ENCODE results near the gene MRTO4. TPM values are rescaled to one million over a fixed set of nuclear protein-coding genes. Genes with fewer than 3 reads are reported as not detected.

The MRTO4 gene
- total RNA-seq, 1 experiment from 2014 or later = 79.3 TPM

DNA sequence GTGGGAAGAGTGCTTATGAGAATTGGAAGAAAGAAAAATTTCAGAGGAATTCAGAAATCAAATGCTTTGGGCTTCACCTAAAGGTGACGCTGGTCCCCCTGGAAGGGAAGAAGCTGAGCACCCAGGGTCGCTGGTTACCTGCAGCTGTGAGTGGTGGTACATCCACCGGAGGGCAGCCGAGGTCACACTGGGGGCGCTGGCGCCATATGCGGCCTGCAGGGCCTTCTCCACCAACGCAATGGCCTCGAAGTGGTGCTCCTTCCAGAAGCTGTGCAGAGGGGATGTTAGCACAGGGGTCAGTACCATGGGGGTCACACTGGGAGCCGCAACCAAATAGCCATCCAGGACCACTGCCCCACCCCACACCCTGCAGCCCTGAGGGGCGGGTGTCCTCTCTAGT is 54.3 kb downstream of the MRTO4 start:
- H3K4me3 ChIP-seq (replicated peaks in 1 of 2; ENCODE audit: low read depth in 1 of 2, low read length in 2 of 2) = no peak overlapping the region
- ATAC-seq (no peak), DNase-seq (ENCODE audit: low read depth, low spot score) (no peak)
- peaks cover 21% of the 10 kb centered on the region for H3K79me2 ChIP-seq (ENCODE audit: insufficient read depth, low read length)
- ChIA-PET CTCF (no interaction called here), POLR2A (no interaction called here), RAD21 (ENCODE audit: low non-redundant PET in 1 of 2, low total read pairs in 2 of 2, uncharacterized antibody in 2 of 2, unreplicated experiment in 2 of 2) (no interaction called here)
- H3K27me3 ChIP-seq (ENCODE audit: insufficient read depth, low read length) = no peaks in the 10 kb centered on the region
- no peaks in the 10 kb centered on the region for H3K9me3 ChIP-seq (ENCODE audit: control insufficient read depth in 1 of 2, insufficient read depth in 1 of 2, low read depth in 1 of 2, low read length in 2 of 2)
- no peak overlapping the region for H3K4me2 ChIP-seq (ENCODE audit: low read length)
- H3K36me3 ChIP-seq (ENCODE audit: control insufficient read depth in 1 of 2, insufficient read depth in 2 of 2, low read length in 2 of 2) = peaks cover 30 to 34% of the 10 kb centered on the region in 2 experiments
- no TSS peak for BruUV-seq (replicated peaks)
- intact Hi-C loops (cut with micrococcal nuclease) = no loop called here
- no peak for TF ChIP-seq EGR1 (IDR thresholded peaks at IDR 0.05; ENCODE audit: low read depth)
- TF ChIP-seq RAD21 (IDR thresholded peaks at IDR 0.05; ENCODE audit: low read depth) = no peak
- no peak for TF ChIP-seq FOSL1 (IDR thresholded peaks at IDR 0.05; ENCODE audit: low read depth)
- TF ChIP-seq CEBPB (IDR thresholded peaks at IDR 0.05; ENCODE audit: low read depth) = no peak
- TF ChIP-seq POLR2A (IDR thresholded peaks at IDR 0.05; ENCODE audit: borderline replicate concordance, extremely low read depth, insufficient read depth, insufficient read length) = no peak
- no peak for TF ChIP-seq EZH2phosphoT487 (IDR thresholded peaks at IDR 0.05; ENCODE audit: borderline replicate concordance)
- no peak for TF ChIP-seq YY1 (IDR thresholded peaks at IDR 0.05; ENCODE audit: extremely low read depth, insufficient replicate concordance, low read depth, low read length)
- TF ChIP-seq ELF1 (IDR thresholded peaks at IDR 0.05; ENCODE audit: borderline replicate concordance, low read depth) = no peak
- no peak for TF ChIP-seq SRF (IDR thresholded peaks at IDR 0.05; ENCODE audit: low read depth)
- H2AFZ ChIP-seq (ENCODE audit: low read depth, low read length, poor library complexity, severe bottlenecking) = no peak overlapping the region
- no peak overlapping the region for H3K9ac ChIP-seq (ENCODE audit: low read length)
- H3K27ac ChIP-seq (ENCODE audit: low read depth, low read length) = no peak overlapping the region
- H3K4me1 ChIP-seq (ENCODE audit: control insufficient read depth in 1 of 2, insufficient read depth in 2 of 2, low read length in 2 of 2) = peaks cover 4% of the 10 kb centered on the region in 2 experiments; a peak in 3 of 4 replicates
- no peaks in the 10 kb centered on the region for H3K9me2 ChIP-seq (ENCODE audit: insufficient read depth)
- no peaks in the 10 kb centered on the region for H4K20me1 ChIP-seq (ENCODE audit: insufficient read depth)

DNA sequence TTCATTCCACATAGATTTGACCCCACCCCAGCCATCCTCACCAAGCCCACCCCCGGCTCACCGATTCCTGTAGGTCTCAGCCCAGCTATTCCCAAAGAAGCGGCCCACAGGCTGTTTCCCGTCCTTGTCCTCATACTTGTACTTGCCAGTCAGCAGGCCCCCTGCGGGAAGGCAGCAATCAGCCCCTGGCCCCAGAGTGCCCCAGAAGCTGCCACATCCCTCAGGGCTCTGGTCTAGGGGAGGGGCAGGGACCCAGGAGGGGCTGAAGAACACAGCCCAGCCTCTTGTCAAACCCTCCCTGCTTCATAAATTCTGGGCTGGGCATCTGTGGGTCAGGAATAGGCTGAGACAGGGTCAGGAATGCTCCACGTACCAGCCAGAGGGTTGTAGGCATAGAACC is 55.3 kb downstream of the MRTO4 start:
- RAD21 ChIA-PET (ENCODE audit: low non-redundant PET in 1 of 2, low total read pairs in 2 of 2, uncharacterized antibody in 2 of 2, unreplicated experiment in 2 of 2) = no interaction called here
- POLR2A ChIA-PET = no interaction called here
- TF ChIP-seq EZH2 (IDR thresholded peaks at IDR 0.05) (no peak), ZNF274 (IDR thresholded peaks at IDR 0.05; ENCODE audit: low read depth, low read length) (no peak), SIN3A (IDR thresholded peaks at IDR 0.05; ENCODE audit: low read depth) (no peak), EZH2phosphoT487 (IDR thresholded peaks at IDR 0.05; ENCODE audit: borderline replicate concordance) (no peak), SRF (IDR thresholded peaks at IDR 0.05; ENCODE audit: low read depth) (no peak), YY1 (IDR thresholded peaks at IDR 0.05; ENCODE audit: extremely low read depth, insufficient replicate concordance, low read depth, low read length) (no peak), JUND (IDR thresholded peaks at IDR 0.05) (no peak), TCF7L2 (IDR thresholded peaks at IDR 0.05; ENCODE audit: borderline replicate concordance, extremely low read depth, insufficient read depth, insufficient read length) (no peak), POLR2AphosphoS5 (IDR thresholded peaks at IDR 0.05; ENCODE audit: low read depth, low read length) (no peak), EGR1 (IDR thresholded peaks at IDR 0.05; ENCODE audit: low read depth) (no peak), POLR2A (IDR thresholded peaks at IDR 0.05; ENCODE audit: borderline replicate concordance, extremely low read depth, insufficient read depth, insufficient read length) (no peak), FOSL1 (IDR thresholded peaks at IDR 0.05; ENCODE audit: low read depth) (no peak), RAD21 (IDR thresholded peaks at IDR 0.05; ENCODE audit: low read depth) (no peak)
- TF ChIP-seq, protein P1, sequence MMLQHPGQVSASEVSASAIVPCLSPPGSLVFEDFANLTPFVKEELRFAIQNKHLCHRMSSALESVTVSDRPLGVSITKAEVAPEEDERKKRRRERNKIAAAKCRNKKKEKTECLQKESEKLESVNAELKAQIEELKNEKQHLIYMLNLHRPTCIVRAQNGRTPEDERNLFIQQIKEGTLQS (IDR thresholded peaks at IDR 0.05) = no peak
- TF ChIP-seq, protein P2, sequence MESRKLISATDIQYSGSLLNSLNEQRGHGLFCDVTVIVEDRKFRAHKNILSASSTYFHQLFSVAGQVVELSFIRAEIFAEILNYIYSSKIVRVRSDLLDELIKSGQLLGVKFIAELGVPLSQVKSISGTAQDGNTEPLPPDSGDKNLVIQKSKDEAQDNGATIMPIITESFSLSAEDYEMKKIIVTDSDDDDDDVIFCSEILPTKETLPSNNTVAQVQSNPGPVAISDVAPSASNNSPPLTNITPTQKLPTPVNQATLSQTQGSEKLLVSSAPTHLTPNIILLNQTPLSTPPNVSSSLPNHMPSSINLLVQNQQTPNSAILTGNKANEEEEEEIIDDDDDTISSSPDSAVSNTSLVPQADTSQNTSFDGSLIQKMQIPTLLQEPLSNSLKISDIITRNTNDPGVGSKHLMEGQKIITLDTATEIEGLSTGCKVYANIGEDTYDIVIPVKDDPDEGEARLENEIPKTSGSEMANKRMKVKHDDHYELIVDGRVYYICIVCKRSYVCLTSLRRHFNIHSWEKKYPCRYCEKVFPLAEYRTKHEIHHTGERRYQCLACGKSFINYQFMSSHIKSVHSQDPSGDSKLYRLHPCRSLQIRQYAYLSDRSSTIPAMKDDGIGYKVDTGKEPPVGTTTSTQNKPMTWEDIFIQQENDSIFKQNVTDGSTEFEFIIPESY (IDR thresholded peaks at IDR 0.05; ENCODE audit: extremely low read depth, insufficient replicate concordance, low read length) = no peak
- TF ChIP-seq, protein P3, sequence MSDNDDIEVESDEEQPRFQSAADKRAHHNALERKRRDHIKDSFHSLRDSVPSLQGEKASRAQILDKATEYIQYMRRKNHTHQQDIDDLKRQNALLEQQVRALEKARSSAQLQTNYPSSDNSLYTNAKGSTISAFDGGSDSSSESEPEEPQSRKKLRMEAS (IDR thresholded peaks at IDR 0.05) = no peak

More for the DNA sequence above, 55.3 kb downstream of the MRTO4 start:
- CTCF ChIA-PET = no interaction called here
- H3K4me3 ChIP-seq (replicated peaks in 1 of 2; ENCODE audit: low read depth in 1 of 2, low read length in 2 of 2) = no peak overlapping the region
- no peaks in the 10 kb centered on the region for H4K20me1 ChIP-seq (ENCODE audit: insufficient read depth)
- peaks cover 5 to 9% of the 10 kb centered on the region in 2 experiments; a peak in 3 of 4 replicates for H3K4me1 ChIP-seq (ENCODE audit: control insufficient read depth in 1 of 2, insufficient read depth in 2 of 2, low read length in 2 of 2)
- no peak overlapping the region for H3K9ac ChIP-seq (ENCODE audit: low read length)
- intact Hi-C loops (cut with micrococcal nuclease) = no loop called here
- ATAC-seq (no peak), DNase-seq (ENCODE audit: low read depth, low spot score) (no peak)
- H3K9me3 ChIP-seq (ENCODE audit: control insufficient read depth in 1 of 2, insufficient read depth in 1 of 2, low read depth in 1 of 2, low read length in 2 of 2) = no peaks in the 10 kb centered on the region
- BruUV-seq (replicated peaks) = no TSS peak
- H3K4me2 ChIP-seq (ENCODE audit: low read length) = no peak overlapping the region
- H3K27me3 ChIP-seq (ENCODE audit: insufficient read depth, low read length) = no peaks in the 10 kb centered on the region
- no peaks in the 10 kb centered on the region for H3K9me2 ChIP-seq (ENCODE audit: insufficient read depth)
- no peak overlapping the region for H3K27ac ChIP-seq (ENCODE audit: low read depth, low read length)
- H3K36me3 ChIP-seq (ENCODE audit: control insufficient read depth in 1 of 2, insufficient read depth in 2 of 2, low read length in 2 of 2) = peaks cover 30 to 34% of the 10 kb centered on the region in 2 experiments
- H2AFZ ChIP-seq (ENCODE audit: low read depth, low read length, poor library complexity, severe bottlenecking) = no peak overlapping the region
- H3K79me2 ChIP-seq (ENCODE audit: insufficient read depth, low read length) = peaks cover 31% of the 10 kb centered on the region
